SHP77 (cell line): ENCODE measurements around the gene MIPOL1.
"Not testable (repeated sequence)": the region's sequence is repeated elsewhere in the genome, so short reads cannot be mapped to it uniquely, and the experiment has no call there.

ENCODE experiments used
- DNase-seq, 2 experiments: peaks; one replicate each; lab custom pipeline; 2025; lab: John Stamatoyannopoulos, UW

MIPOL1 gene

DNA sequence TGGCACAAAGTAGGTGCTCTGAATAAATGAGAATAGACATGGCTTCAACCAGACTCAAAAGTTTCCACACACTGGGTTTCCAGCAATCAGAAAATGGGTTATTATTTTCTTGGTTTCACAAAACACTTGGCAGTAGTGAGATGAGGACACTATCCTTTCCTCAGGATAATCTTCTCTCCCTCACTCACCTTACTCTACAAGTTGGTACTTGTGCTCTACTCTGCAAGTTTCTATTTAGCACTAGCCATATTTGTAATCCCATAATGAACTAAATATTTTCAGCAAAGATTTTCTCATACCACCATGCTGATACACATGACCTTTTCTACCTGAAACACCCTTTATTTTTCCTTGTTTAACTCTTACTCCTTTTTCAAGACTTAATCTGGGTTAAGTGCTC, 259.6 kb downstream of the MIPOL1 start:
- no peak for DNase-seq

DNA sequence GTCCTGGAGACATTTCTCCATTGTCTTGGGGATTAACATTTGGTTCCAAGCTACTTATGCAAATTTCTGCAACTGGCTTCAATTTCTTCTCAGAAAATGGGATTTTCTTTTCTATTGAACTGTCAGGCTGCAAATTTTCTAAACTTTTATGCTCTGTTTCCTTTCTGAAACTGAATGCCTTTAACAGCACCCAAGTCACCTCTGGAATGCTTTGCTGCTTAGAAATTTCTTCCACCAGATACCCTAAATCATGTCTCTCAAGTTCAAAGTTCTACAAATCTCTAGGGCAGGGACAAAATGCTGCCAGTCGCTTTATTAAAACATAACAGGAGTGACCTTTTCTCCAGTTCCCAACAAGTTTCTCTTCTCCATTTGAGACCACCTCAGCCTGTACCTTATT, 264.7 kb downstream of the MIPOL1 start:
- not testable (repeated sequence) for DNase-seq

DNA sequence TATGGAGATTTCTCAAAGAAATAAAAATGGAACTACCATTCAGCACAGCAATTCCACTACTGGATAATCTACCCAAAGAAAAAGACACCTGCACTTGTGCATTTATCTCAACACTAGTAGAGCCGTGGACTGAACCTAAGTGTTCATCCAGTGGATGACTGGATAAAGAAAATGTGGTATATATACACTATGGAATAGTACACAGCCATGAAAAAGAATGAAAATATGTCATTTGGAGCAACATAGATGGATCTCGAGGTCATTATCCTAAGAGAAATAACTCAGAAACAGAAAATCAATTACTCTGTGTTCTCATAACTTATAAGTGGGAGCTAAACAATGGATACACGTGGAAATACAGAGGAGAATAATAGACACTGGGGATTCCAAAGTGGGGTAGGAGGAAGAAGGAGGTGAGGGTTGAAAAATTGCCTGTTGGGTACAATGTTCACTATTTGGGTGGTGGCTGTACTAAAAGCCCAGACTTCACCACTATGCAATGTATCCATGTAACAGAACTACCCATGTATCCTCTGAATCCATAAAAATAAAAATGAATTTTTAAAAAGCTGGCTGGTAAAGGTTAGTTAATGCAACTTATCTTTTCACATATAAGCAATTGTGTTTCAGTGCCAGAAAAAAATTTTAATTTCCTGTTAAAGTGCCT, 266.6 kb downstream of the MIPOL1 start:
- no peak for DNase-seq

DNA sequence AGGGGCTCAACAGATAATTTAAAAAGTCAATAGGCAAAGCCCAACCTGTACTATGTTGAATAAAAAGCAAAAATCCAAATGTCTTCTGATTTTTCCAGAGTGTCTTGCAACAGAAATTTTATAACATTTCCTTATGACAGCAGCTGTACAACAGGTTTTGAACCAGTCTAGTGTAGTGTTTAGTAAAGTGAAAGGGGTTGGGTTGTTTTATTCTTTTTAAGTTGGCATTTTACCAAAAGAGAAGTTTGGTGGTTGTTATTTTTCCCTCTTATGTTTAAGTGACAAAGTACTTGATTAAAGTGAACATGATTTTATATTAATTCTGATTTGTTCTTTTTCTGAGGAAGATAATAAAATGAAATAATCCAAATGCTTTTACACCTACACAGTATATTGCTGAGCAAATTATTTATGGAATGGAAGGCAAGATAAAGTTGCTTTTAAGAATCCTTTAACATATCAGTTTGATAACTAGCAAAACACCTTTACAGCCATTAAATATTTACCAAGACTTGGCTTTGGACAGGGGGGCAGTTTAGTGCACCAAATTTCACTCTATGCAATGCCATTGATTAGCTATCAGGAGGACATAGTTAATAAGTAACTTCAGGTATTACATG, 268.4 kb downstream of the MIPOL1 start:
- DNase-seq: no peak

DNA sequence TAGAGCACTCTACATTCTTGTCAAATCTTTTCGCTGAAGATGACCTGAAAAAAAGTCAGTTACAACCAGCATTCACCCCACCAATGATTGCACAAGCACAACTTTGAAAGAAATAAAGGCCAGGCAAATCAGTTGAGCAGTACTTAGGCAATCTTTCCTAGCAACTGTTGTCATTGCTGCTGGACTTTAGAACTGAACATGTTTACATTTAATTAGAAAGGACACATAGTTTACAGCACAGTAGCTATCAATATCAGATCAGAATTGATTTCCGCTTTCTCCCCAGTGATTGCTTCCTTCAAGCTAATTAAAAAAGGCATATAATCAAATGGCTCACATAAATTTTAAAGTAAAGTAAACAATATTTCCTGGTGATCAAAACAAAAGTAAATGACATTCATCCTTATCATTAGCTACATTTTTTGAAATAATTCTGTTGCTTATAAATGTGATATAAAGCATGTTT, 268.9 kb downstream of the MIPOL1 start:
- DNase-seq: no peak

DNA sequence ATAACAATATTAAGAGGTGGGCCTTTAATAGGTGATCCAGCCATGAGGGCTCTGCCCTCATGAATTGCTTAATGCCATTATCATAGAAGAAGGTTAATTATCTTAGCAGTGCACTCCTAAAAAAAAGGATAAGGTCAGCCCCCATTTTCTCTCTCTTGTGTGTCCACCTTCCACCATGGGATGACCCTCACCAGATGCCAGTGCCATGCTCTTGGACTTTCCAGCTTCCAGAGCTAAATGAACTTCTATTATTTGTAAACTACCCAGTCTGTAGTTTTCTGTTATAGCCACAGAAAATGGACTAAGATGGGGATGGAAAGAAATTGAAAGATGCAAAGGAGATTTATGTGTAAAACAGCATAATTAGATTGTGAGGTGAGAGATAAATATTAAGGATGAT, 271.9 kb downstream of the MIPOL1 start:
- DNase-seq: no peak

DNA sequence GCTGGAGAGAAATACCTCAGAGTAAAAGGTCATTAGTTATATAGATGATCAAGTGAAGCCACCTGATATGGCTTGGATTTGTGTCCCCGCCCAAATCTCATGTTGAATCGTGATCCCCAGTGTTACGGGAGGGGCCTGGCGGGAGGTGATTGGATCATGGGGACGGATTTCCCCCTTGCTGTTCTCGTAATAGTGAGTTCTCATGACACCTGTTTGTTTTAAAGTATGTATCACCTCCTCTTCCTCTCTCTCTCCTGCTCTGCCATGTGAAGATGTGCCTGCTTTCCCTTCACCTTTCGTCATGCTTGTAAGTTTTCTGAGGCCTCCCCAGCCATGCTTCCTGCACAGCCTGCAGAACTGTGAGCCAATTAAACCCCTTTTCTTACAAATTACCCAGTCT, 272.5 kb downstream of the MIPOL1 start:
- no peak for DNase-seq

DNA sequence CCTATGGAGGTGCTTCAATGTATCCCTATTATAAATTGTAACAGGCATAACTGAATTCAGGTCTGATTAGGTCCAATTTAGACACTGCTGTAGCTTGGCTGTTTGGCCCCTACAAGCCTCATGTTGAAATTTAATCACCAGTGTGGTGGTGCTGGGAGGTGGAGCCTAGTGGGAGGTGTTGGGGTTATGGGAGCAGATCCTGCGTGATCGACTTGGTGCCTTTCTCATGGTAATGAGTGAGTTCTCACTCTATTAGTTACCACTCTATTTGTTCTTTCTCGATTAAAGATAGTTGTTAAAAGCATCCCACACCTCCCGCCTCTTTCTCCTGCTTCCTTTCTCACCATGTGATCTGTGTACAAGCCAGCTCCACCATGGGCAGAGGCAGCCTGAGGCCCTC, 275.2 kb downstream of the MIPOL1 start:
- no peak for DNase-seq

DNA sequence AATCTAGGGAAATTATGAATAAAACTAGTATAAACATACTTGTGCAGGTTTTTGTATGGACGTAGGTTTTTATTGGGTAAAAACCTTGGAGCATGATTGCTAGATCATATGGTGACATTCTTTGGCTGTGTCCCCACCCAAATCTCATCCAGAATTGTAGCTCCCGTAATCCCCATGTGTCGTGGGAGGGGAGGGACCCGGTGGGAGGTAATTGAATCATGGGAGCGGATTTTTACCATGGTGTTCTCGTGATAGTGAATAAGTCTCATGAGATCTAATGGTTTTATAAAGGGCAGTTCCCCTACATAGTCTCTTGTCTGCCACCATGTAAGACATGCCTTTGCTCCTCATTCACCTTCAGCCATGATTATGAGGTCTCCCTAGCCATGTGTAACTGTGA, 276.5 kb downstream of the MIPOL1 start:
- DNase-seq: no peak

DNA sequence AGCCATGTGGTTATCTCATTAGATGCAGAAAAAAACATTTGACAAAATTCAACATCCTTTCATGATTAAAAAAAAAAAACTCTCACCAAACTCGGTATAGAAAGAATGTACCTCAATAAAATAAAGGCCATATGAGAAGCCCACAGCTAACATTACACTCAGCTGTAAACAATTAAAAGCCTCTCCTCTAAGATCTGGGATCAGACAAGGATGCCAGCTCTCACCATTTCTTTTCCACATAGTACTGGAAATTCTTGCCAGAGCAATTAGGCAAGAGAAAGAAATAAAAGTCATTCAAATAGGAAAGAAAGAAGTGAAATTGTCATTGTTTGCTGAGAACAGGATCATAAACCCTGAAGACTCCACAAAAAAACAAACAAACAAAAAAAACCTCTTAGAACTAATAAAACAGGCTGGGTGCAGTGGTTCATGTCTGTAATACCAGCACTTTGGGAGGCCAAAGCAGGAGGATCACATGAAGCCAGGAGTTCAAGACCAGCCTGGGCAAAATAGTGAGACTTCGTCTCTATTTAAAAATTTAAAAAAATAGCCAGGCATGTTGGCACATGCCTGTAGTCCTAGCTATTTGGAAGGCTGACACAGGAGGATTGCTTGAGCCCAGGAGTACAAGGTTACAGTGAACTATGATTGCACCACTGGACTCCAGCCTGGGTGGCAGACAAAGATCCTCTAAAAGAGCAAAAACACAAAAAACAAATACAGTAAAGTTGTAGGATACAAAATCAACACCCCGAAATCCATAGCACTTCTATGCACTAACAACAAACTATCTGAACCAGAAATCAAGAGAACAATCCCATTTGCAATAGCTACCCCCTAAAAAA, 282.9 kb downstream of the MIPOL1 start:
- DNase-seq: no peak

DNA sequence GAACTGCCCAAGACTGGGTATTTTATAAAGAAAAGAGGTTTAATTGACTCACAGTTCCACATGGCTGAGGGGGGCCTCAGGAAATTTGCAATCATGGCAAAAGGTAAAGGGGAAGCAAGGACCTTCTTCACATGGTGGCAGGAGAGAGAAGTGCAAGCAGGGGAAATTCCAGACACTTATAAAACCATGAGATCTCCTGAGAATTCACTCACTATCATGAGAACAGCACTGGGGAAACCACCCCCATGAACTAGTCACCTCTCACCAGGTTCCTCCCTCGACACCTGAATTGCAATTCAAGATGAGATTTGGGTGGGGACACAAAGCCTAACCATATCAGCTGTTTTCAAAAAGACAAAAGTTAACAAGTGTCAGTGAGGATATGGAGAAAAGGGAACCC, 284.7 kb downstream of the MIPOL1 start:
- DNase-seq: no peak

DNA sequence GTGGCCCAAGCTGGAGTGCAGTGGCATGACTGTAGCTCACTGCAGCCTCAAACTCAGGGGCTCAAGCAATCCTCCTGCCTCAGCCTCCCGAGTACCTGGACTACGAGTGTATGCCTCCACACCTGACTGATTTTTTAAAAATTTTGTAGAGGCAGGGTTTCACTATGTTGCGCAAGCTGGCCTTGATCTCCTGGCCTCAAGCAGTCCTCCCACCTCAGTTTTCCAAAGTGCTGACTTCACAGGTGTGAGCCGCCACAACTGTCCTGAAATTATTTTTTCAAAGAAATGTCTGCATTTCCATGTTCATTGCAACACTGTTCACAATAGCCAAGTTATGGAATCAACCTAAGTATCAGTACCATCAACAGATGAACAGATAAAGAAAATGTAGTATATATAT, 285.9 kb downstream of the MIPOL1 start:
- no peak for DNase-seq

DNA sequence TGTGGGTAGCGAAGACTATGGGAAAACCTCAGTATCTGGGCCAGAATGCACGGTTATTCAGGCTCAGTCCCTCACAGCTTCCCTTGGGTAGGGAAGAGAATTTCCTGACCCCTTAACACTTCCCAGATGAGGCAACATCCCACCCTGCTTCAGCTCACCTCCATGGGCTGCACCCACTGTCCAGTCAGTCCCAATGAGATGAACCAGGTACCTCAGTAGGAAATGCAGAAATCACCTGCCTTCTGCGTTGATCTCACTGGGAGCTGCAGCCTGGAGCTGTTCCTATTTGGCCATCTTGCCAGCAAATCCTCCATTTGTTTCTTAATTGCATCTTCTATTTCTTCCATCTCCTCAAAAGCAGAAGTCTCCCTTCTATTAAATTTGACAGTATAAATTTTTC, 292.9 kb downstream of the MIPOL1 start:
- DNase-seq: no peak

DNA sequence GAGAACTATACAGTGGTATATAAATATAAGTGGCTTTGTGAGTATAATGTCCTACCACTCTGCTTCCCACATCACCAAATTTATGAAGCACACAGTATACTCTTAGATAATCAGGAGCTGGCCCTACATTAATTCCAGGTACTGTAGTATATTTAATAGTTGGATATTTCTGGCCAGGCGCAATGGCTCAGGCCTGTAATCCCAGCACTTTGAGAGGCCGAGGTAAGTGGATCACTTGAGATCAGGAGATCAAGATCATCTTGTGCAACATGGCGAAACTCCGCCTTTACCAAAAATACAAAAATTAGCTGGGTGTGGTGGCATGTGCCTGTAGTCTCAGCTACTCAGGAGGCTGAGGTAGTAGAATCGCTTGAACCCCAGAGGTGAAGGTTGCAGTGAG, 293.3 kb downstream of the MIPOL1 start:
- no peak for DNase-seq

DNA sequence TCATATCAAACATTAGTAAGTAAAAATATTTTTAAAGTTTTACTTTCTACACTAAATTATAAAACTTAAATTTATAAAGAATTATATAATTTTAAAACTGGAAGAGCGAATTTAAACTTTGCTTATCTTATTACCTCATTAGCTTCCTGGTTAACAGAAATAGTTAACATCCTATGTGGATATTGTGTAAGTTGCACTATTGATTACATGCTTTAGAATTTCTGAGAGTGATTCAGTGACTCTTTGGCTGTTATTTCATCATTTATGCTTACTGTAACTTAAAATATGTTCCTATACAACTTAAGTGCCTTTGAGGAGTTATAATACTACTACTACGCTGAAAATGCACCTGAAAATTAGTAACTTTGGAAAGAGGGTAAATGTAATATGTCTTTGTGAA, 295.9 kb downstream of the MIPOL1 start:
- no peak for DNase-seq

DNA sequence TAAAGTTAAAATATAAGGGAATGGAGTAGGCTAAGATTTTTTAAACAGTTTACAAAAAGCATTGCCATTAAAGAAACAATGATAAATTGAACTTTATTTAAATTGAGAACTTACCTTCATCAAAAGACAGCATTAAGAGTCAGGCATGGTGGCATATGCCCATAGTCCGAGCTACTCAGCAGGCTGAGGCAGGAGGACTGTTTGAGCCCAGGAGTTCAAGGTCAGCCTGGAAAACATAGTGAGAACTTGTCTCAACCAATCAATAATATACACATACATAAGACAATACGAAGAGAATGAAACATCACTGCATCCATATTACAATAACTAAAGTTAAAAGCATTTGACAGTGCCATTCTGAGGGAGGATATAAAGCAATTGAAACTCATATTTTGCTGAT, 299.7 kb downstream of the MIPOL1 start:
- no peak for DNase-seq

DNA sequence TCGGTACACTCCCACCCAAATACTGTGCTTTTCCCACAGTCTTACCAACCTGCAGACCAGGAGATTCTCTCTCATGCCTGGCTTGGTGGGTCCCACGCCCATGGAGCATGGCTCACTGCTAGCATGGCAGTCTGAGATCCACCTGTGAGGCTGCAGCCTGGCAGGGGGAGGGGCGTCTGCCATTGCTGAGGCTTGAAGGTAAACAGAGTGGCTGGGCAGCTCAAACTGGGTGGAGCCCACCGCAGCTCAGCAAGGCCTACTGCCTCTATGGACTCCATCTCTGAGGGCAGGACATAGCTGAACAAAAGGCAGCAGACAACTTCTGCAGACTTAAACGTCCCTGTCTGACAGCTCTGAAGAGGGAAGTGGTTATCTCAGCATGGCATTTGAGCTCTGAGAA, 304.1 kb downstream of the MIPOL1 start:
- DNase-seq: no peak

DNA sequence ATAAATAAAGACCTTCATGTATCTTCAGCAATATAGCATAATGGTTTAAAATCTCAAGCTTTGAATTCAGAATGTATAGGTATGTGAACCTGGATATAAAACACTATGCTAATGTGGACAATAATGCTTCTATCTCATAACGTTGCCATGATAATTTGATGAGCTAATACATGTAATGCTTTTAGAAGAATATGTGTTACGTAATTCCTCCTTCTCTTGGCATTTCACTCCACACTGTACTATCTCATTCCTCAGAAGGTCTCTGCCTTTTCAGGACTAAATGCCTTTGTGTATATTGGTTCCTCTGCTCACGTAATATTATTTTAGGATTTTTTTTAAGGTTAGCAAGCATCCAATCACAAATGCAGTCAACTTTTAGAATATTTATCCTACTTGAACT, 310.8 kb downstream of the MIPOL1 start:
- no peak for DNase-seq

DNA sequence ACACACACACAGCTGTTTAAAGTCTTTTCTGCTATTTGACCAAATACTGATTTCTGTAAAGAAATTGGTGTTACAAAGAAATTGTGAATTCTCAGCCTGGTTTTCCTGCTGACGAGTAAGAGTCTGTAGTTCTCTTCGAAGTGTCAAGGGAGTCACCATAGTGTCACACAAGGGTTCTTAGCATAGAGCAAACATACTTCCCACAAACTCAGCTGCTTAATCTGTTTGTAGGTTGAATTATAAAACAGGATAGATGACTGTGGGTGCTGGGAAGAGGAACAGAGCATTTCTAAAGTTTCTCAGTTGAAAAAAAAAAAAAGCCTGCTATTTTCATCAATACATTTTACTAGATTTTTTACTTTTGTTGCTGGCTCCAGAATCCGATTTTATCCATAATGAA, 314.4 kb downstream of the MIPOL1 start:
- no peak for DNase-seq

DNA sequence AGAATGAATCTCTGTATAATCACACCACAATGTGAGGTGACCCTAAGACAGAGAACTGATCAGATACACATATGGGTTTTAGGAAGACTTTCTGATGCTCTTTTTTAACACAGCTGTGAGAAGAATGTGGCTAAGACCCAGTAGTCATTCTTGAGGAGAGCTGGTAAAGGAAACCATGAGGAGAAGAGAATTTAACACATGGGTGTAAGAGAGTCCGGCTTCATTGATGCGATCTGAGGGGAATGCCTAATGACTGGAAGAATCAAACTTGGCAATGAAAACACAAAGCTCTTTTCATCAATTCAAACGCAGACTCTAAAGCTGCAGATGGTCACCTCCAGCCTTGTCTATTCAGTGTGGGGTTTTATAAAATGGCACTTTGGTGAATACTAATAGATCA, 318.0 kb downstream of the MIPOL1 start:
- no peak for DNase-seq

DNA sequence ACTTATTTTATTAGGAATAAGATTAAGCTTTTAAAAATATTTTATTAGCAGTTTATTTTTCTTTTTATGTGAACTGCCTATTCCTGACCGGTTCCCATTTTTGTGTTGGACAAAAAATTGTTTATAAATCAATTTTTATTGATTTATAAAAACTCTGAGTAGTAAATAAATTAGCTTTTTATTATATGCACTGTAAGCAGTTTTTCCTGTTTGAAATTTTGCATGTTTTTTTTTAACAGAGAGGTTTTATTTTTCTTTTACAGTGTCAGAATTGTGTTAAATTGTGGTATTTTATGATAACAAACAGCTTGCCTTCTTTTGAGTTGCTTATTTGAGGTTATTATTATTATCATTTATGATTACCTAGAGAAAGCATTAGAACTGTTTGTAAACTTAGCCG, 329.3 kb downstream of the MIPOL1 start:
- no peak for DNase-seq

DNA sequence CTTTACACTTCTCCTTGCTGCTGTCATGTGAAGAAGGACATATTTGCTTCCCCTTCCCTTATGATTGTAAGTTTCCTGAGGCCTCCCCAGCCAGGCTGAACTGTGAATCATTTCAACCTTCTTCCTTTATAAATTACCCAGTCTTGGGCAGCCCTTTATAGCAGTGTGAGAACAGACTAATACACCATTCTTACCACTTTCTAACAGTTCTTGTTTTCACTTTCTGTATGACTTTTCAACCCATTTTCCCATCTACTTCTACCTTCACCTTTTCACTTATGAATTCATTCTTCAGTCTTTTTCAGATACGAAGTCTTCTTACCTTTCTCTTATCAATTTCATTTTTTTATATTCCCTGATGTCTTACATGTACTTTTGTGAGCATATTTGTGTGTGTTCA, 342.3 kb downstream of the MIPOL1 start:
- no peak for DNase-seq

DNA sequence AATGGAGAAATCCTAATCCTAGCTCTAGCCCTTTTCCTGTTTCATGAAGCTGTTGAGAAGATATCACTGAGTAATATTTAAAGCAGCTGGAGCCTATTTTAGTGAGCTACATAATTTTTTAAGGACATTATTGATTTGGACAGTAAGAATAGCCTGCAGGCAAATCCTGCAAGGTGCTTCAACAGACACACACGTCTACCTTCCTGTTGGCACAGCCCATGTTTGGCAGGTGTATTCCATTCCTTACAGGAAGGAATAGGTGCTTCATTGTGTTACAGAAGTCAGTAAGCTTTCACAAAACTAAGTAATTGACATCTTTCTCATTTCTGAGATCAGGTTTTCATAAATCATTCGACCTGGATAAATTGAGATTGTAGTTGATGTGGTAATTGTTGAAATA, 346.7 kb downstream of the MIPOL1 start:
- no peak for DNase-seq
